ENCODE results near the gene PHF19.

DNA sequence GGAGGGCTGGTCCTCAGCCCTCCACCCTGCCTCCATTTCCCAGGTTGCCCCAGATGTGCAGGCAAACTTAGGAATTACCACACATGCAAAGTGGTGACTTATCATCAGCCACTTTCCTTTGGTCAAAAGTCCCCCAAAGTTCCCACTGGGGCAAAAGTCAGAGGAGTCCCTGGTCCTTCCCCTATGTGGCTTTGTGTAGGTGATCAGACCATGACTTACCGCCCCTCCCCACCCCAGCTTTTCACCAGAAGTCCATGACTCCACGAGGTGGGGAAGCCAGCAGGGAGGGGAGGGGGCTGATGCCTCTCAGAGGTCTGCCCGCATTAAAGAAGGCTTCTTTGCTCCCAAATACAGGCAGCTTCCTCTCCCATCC lies 43.8 kb upstream of the PHF19 start:
- TF ChIP-seq, protein P1, sequence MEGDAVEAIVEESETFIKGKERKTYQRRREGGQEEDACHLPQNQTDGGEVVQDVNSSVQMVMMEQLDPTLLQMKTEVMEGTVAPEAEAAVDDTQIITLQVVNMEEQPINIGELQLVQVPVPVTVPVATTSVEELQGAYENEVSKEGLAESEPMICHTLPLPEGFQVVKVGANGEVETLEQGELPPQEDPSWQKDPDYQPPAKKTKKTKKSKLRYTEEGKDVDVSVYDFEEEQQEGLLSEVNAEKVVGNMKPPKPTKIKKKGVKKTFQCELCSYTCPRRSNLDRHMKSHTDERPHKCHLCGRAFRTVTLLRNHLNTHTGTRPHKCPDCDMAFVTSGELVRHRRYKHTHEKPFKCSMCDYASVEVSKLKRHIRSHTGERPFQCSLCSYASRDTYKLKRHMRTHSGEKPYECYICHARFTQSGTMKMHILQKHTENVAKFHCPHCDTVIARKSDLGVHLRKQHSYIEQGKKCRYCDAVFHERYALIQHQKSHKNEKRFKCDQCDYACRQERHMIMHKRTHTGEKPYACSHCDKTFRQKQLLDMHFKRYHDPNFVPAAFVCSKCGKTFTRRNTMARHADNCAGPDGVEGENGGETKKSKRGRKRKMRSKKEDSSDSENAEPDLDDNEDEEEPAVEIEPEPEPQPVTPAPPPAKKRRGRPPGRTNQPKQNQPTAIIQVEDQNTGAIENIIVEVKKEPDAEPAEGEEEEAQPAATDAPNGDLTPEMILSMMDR (IDR thresholded peaks at IDR 0.05) = no peak
- no peak for TF ChIP-seq POLR2A (IDR thresholded peaks at IDR 0.05)
- no peak for TF ChIP-seq EP300 (IDR thresholded peaks at IDR 0.05)

All from ovary (tissue), 3 donors.